LNCaP clone FGC (cell line): ENCODE data around the gene PCDHGB5.
"Not testable (repeated sequence)": the region's sequence is repeated elsewhere in the genome, so short reads cannot be mapped to it uniquely, and the experiment has no call there.

ENCODE experiments used
- DNase-seq: peaks from one replicate; pipeline ENCODE4 v3.0.0-alpha.2; 2011; ENCODE audit warnings: low read depth
- H3K4me3 ChIP-seq: 2 replicates; pipeline ENCODE4 v1.5.1; 2011; ENCODE audit warnings: mild to moderate bottlenecking, low read depth, low read length, control low read depth
- TF ChIP-seq, protein P1 (sequence below): IDR thresholded peaks from 2 replicates; pipeline ENCODE4 v1.5.1; 2012; ENCODE audit warnings: mild to moderate bottlenecking; ENCODE audit not compliant: control insufficient read depth, insufficient read depth; ENCODE audit errors: extremely low read depth

PCDHGB5 gene

DNA sequence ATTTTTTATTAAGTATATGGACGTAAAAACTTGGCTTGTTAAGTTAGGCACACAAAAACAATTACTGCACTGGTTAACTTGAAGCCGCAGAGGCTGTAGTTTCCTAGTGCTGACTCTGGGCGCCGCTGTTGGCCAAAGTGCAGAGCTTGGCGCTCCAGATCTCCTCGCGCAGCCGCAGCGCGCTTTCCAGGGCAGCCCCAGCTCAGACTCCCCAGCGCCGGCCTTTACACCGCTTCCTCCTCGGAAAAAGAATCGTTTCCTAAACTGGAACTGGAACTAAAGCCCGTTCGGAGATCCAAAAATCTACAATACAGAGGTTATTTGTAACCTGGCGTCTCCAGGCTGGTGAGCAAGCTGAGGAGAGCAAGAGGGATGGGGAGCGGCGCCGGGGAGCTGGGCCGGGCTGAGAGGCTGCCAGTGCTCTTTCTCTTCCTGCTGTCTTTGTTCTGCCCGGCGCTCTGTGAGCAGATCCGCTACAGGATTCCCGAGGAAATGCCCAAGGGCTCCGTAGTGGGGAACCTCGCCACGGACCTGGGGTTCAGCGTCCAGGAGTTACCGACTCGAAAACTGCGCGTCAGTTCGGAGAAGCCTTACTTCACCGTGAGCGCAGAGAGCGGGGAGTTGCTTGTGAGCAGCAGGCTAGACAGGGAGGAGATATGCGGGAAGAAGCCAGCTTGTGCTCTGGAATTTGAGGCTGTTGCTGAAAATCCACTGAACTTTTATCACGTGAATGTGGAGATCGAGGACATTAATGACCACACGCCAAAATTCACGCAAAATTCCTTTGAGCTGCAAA lies at the start of gene PCDHGB5:
TSS of gene PCDHGB5 (plus strand) at position 192 of the 796 bp plus-strand sequence. CDS start at position 373, 181 bp downstream.
- not testable (repeated sequence) for DNase-seq
- H3K4me3 ChIP-seq = peak within 1 kb of the TSS; percentile 51
- TF ChIP-seq, protein P1, sequence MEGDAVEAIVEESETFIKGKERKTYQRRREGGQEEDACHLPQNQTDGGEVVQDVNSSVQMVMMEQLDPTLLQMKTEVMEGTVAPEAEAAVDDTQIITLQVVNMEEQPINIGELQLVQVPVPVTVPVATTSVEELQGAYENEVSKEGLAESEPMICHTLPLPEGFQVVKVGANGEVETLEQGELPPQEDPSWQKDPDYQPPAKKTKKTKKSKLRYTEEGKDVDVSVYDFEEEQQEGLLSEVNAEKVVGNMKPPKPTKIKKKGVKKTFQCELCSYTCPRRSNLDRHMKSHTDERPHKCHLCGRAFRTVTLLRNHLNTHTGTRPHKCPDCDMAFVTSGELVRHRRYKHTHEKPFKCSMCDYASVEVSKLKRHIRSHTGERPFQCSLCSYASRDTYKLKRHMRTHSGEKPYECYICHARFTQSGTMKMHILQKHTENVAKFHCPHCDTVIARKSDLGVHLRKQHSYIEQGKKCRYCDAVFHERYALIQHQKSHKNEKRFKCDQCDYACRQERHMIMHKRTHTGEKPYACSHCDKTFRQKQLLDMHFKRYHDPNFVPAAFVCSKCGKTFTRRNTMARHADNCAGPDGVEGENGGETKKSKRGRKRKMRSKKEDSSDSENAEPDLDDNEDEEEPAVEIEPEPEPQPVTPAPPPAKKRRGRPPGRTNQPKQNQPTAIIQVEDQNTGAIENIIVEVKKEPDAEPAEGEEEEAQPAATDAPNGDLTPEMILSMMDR = peak; percentile 72

DNA sequence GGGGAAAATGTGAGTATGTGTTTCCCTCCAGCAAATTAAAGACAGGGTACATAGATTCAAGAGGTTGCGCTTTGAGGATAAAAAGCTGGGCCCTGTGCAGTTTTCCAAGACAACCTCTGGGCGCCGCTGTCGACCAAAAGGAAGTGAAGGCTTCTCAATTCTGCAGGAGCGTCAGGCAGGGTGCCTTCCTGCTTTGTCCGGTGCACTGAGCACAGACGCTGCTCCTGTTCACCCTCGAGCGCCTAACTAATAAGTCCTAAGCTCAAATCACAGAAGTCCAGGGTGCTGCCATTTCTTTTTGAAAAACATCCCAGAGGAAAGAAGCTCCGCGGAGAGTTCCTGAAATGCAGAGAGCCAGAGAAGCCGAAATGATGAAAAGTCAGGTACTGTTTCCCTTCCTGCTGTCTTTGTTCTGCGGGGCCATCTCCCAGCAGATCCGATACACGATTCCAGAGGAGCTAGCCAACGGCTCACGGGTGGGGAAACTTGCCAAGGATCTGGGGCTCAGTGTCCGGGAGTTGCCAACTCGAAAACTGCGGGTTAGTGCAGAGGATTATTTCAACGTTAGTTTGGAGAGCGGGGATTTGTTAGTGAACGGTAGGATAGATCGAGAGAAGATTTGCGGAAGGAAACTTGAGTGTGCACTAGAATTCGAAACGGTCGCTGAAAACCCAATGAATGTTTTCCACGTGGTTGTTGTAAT lies 47.7 kb upstream of the PCDHGB5 start, which contains the start of gene PCDHGB1:
TSS of gene PCDHGB1 (plus strand) at position 183 of the 703 bp plus-strand sequence. CDS start at position 345, 162 bp downstream.
- TF ChIP-seq, protein P1 = peak; percentile 78
- H3K4me3 ChIP-seq = peak within 1 kb of the TSS; percentile 66
- peak; percentile 73 for DNase-seq

DNA sequence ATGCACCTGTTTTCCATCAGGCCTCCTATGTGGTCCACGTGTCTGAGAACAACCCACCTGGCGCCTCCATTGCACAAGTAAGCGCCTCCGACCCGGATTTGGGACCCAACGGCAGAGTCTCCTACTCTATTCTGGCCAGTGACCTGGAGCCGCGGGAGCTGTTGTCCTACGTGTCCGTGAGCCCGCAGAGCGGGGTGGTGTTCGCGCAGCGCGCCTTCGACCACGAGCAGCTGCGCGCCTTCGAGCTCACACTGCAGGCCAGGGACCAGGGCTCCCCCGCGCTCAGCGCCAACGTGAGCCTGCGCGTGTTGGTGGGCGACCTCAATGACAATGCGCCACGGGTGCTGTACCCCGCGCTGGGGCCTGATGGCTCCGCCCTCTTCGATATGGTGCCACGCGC lies 46.2 kb upstream of the PCDHGB5 start:
- no peak overlapping the region for H3K4me3 ChIP-seq
- no peak for DNase-seq
- TF ChIP-seq, protein P1 = no peak

DNA sequence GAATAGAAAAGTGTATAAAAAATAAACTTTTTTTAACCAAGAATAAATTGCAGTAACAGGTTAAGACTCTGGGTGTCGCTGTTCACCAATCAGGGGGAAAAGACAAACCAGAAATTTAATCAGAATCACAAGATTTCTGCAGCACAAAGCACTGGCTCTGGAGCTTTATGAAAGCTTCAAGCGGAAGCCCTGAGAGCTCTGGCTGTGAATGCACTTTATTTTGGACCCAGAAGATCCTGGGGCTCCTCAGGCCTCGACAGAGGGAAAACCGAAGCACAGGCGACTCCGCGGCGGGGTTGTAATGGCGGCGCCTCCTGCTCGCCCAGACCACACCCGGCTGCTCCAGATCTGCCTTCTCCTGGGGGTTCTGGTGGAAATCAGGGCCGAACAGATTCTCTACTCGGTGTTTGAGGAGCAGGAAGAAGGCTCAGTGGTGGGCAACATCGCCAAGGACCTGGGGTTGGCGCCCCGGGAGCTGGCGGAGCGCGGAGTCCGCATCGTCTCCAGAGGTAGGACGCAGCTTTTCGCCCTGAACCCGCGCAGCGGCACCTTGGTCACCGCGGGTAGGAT lies 42.8 kb upstream of the PCDHGB5 start, which contains the start of gene PCDHGA4:
TSS of gene PCDHGA4 (plus strand) at position 122 of the 570 bp plus-strand sequence. CDS start at position 209, 87 bp downstream.
- TF ChIP-seq, protein P1 = no peak
- H3K4me3 ChIP-seq = peak within 1 kb of the TSS; percentile 28; the same call in 1 of the 2 replicates
- DNase-seq = no peak

DNA sequence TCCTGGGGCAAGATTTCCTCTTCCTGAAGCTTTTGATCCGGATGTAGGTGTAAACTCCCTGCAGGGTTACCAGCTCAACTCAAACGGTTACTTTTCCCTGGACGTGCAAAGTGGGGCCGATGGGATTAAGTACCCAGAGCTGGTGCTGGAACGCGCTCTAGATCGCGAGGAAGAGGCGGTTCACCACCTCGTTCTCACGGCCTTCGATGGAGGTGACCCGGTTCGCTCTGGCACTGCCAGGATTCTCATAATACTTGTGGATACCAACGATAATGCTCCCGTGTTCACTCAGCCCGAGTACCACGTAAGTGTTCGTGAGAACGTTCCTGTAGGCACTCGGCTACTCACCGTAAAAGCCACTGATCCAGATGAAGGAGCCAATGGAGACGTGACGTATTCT lies 42.1 kb upstream of the PCDHGB5 start:
- no peak overlapping the region for H3K4me3 ChIP-seq
- TF ChIP-seq, protein P1 = no peak
- DNase-seq = no peak

DNA sequence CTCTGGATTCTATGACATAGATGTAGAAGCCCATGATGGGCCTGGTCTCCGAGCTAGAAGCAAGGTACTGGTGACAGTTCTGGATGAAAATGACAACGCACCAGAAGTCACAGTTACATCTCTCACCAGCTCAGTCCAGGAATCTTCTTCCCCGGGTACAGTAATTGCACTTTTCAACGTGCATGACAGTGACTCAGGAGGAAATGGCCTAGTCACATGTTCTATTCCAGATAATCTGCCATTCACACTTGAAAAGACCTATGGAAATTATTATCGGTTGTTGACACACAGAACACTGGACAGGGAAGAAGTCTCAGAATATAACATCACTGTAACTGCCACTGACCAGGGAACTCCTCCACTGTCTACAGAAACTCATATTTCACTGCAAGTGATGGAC lies 41.6 kb upstream of the PCDHGB5 start:
- TF ChIP-seq, protein P1 = no peak
- no peak for DNase-seq
- H3K4me3 ChIP-seq = no peak overlapping the region
